M059J (cell line): ENCODE data around the gene DCDC2C. TPM values are rescaled to one million over a fixed set of nuclear protein-coding genes. Genes with fewer than 3 reads are reported as not detected.

Experiments used
- DNase-seq: peaks from one replicate; pipeline ENCODE4 v3.0.0-alpha.2; 2012; ENCODE audit warnings: low read depth
- total RNA-seq: library from RNA; depleted of rRNA; stranded (reverse); fragments of >200 nt; shearing (Covaris generic); gene quantifications from 2 replicates; pipeline ENCODE4 v1.2.3, GENCODE V29; 2014

The DCDC2C gene
- total RNA-seq, 1 experiment from 2014 or later, result not detected

- no peak for DNase-seq
Measured at GRCh38 chr2:3709225-3709624, 5.8 kb downstream of the DCDC2C start.

- DNase-seq, result no peak
Measured at GRCh38 chr2:3712424-3712823, 9.0 kb downstream of the DCDC2C start.

GRCh38 chr2:3712831-3713503 is 9.6 kb downstream of the DCDC2C start:
- no peak for DNase-seq

- no peak for DNase-seq
Measured at GRCh38 chr2:3718679-3719078, 15.3 kb downstream of the DCDC2C start.

- no peak for DNase-seq
Measured at GRCh38 chr2:3725002-3725401, 21.6 kb downstream of the DCDC2C start.

GRCh38 chr2:3725458-3726250 is 22.3 kb downstream of the DCDC2C start:
- no peak for DNase-seq

GRCh38 chr2:3726511-3726910 is 23.1 kb downstream of the DCDC2C start:
- DNase-seq, result no peak

- DNase-seq, result no peak
Measured at GRCh38 chr2:3727397-3728045, 24.1 kb downstream of the DCDC2C start.

- peak; percentile 36 for DNase-seq
Measured at GRCh38 chr2:3728104-3729054, 25.0 kb downstream of the DCDC2C start.

- no peak for DNase-seq
Measured at GRCh38 chr2:3729055-3729448, 25.7 kb downstream of the DCDC2C start.

GRCh38 chr2:3729786-3730185 is 26.4 kb downstream of the DCDC2C start:
- no peak for DNase-seq

GRCh38 chr2:3730646-3731045 is 27.3 kb downstream of the DCDC2C start:
- DNase-seq, result peak; percentile 61

GRCh38 chr2:3731829-3732228 is 28.5 kb downstream of the DCDC2C start:
- no peak for DNase-seq

GRCh38 chr2:3736112-3736511 is 32.7 kb downstream of the DCDC2C start:
- DNase-seq, result no peak

- DNase-seq, result no peak
Measured at GRCh38 chr2:3737128-3737527, 33.8 kb downstream of the DCDC2C start.

- DNase-seq, result peak; percentile 35
Measured at GRCh38 chr2:3738454-3738853, 35.1 kb downstream of the DCDC2C start.

- DNase-seq, result no peak
Measured at GRCh38 chr2:3739313-3739712, 35.9 kb downstream of the DCDC2C start.

GRCh38 chr2:3741396-3741795 is 38.0 kb downstream of the DCDC2C start:
- no peak for DNase-seq

- no peak for DNase-seq
Measured at GRCh38 chr2:3741867-3742602, 38.7 kb downstream of the DCDC2C start.

GRCh38 chr2:3742743-3743508 is 39.6 kb downstream of the DCDC2C start:
- no peak for DNase-seq
